HG03558 (cell line): Measurements from ENCODE around the gene GNG14.
"Not testable (repeated sequence)": the region's sequence is repeated elsewhere in the genome, so short reads cannot be mapped to it uniquely, and the experiment has no call there.

Experiments
- ATAC-seq: cut with Tn5 transposase; IDR thresholded peaks from one replicate; pipeline ENCODE4 v1.9.1; 2021; ENCODE audit warnings: moderate number of reproducible peaks; ENCODE audit not compliant: unreplicated experiment; ENCODE audit errors: extremely low read depth

GNG14 gene

DNA sequence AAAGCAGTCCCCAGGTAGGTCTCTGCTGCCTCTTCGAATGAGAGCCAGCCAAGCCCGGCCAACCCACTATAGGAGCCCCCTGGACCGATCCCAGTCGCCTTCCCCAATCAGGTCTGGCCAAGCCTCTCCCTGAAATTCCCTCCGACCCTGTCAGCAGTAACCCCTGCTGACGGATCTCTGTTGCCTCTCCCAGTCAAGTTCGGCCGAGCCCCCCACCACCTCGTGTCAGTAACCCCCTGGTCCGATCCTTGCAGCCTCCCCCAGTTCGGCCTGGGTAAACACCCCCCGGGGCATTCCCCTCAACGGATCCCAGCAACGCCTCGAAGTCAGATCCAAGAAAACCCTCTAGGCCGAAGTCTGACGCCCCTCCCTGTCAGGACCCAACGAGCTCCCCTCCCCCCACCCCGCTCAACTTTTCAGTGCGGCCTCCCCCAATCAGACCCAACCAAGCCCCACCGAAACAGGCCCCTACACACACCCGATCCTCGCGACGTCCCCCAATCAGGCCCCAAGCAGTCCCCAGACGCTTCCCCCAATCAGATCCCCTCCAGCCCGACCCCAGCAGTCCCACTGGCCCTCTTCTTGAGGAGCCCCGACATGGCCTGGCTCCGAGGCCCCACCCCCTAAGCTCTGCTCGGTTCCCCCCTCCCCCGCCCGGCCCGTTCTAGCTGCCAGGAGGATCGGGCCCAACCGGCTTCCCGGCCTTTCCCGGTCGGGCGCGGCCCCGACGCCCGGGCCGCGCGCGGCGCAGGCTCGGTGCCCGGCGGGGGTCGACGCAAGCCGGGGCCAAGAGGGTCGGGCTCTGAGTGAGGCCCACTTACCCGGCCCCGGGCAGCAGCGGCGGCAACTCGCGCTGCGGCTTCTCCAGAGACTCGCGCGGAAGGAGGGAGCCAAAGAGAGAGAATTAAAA lies 34.1 kb downstream of the GNG14 start:
- no peak for ATAC-seq

DNA sequence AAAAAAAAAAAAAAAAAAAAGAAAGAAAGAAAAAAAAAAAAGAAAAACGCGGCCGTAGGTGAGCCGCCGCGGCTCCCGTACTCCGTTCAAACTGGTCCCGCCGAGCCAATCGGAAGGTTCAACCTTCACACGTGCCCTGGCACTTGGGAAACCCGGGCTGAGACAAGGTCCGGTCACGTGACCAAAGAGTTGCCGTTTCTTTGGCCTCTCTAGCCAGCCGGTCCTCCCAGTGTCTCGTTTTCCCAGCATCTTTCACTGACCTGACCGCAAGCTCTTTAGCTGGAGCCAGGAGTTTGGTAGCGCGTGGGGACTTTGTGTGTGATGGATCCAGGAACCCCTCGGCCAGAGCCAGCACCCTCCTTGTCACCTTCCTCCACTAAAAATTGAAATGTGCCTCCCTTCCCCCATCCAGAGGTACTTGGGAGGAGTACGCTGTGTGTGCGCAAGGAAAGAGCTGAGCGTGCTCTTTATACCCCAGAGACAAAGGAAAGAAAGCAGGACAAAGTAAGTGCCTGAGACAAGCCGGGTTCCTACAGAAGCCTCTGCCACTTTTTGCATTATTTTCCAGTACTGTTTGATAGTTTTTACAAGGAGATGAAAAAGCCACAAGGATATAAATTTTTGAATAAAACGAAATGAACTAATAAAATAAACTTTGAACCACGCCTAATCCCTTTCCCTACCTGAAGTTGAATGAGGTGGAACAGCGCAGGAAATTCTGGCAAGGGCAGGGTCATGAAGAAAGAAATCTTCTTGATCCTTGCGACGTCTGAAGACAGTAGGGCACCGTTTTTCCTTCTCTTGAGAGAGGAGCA lies 35.0 kb downstream of the GNG14 start:
- ATAC-seq: no peak

DNA sequence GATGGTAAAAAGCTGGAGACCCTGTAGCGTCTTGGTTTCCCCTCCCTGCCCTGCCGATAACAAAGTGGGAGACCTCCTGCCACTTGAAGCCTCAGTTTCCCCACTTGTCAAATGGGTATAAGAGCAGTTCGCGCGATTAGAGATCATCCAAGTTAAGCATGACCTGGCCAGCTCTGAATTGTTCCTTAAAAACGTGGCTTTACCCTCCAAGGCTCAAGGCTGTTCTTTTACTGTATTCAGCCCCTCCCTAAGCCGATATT lies 35.5 kb downstream of the GNG14 start:
- no peak for ATAC-seq

DNA sequence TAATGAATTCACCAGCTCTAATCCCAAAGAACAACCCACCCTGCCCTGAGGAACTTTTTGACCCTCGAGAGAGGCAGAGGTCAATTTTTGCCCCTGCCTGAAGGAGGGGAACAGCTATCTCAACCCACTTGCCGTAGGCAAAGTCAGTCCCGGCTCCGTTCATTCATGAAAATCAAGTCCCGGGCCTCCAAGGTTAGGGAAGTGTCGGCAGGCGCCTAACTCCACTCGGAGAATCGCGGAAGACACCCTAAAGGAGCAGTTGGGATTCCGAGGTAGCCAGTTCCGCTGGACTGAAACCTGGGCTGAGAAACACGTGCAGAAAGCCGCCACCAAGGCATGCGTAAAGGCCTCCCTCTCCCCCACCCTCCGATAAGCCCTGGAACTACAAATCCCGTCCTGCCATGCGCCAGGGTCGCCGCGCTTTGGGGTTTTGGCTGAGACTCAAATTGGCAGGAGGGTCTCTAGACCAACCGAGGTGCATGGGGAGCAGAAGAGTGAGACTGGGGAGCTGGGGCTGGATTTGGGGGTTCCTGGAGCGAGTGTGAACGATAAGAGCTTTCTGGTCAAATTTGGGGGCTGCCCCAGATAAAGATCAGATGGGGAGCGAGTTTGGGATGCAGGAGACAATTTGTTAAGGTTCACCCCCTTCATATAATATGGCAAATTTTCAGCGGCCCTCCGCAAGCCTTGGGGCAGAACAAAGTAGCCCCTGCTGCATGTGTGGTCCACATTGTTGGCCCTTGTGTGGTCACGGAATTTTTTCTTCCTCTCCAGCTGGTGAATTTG lies 36.0 kb downstream of the GNG14 start, which contains the start of gene TNPO2:
TNPO2 (minus strand) TSS at position 292 of the 786 bp plus-strand sequence. CDS start 2,955 bp downstream, outside the sequence.
- ATAC-seq: no peak

DNA sequence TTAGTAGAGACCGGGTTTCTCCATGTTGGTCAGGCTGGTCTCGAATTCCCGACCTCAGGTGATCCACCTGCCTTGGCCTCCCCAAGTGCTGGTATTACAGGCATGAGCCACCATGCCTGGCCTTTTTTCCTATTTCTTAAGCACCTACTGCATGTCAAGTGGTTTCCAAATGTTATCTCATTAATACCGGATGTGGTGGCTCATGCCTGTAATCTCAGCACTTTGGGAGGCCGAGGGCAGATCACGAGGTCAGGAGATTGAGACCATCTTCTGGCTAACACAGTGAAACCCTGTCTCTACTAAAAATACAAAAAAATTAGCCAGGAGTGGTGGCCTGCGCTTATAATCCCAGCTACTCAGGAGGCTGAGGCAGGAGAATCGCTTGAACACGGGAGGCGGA lies 37.8 kb downstream of the GNG14 start:
- ATAC-seq: not testable (repeated sequence)

DNA sequence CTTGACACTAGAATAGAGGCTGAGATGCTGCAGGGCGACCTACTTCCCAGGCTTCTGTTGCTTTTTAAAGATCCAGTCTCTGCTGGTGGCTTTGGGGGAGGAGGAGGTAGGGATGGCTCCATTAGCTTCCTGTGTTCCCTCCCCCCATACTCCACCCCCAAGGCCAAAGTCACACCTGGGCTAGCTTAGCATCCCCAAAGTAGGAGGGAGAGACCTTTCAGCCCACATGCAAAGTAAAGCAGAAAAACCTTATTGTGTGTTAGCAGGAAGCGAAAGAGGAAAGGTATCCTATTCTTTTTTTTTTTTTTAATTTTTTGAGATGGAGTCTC lies 39.2 kb downstream of the GNG14 start:
- ATAC-seq: no peak

DNA sequence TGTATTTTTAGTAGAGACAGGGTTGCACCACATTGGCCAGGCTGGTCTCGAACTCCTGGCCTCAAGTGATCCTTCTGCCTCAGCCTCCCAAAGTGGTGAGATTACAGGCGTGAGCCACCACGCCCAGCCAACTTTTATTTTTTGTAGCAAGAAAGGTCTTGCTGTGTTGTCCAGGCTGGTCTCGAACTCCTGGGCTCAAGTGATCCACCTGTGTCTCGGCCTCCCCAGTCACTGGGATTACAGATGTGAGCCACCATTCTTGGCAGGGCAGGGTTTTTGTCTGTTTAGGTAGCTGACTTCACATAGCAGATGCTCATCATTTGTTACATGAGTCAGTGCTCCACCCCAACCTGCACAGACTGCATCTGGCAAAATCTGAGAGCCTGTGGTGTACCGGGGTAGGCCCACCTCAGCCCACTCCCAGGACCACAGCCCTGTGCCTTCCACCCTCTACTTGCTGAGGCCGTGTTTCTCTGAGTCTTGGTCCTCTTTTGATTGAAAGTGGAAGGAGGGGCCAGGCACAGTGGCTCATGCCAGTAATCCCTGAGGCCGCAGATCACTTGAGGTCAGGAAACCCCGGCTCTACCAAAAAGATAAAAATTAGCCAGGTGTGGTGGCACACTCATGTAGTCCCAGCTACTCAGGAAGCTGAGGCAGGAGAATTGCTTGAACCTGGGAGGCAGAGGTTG lies 40.1 kb downstream of the GNG14 start:
- no peak for ATAC-seq

DNA sequence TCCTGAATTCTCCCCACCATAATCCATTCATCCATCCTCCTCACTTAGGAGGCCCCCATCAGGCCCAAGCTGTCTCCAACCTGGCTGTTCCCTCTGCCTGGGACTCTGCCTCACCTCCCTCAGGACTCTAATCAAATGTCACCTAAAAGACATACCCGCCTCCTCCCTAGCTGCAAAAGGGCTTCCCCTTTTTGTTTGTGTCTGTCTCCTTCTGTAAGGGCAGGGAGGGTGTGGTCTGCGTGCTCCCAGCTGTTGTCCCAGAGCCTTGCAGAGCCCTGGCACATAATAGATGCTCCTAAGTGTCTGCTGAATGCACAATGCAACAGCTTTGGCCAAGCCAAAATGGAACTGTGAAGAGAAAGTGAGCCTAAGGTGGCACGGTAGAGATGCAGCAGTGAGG lies 42.3 kb downstream of the GNG14 start:
- no peak for ATAC-seq

DNA sequence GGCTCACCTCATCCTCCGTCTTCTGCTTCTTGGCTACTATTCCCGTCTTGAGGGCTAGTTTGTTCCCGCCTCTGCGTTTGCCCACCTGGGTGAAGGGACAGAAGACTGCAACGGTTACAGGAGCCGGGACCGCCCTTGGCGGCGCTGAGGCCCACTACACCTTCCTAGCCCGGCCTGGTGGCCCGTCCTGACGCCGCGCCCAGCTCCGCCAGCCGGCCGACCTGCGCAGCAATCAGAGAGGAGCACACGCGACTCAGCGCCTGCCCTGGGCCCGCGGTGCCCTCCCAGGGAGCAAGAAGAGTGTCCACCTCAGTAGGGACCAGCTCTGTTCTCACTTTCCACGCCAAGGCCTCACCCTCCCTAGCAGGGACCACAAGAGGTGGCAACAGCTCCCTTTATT lies 43.5 kb downstream of the GNG14 start:
- ATAC-seq: no peak

DNA sequence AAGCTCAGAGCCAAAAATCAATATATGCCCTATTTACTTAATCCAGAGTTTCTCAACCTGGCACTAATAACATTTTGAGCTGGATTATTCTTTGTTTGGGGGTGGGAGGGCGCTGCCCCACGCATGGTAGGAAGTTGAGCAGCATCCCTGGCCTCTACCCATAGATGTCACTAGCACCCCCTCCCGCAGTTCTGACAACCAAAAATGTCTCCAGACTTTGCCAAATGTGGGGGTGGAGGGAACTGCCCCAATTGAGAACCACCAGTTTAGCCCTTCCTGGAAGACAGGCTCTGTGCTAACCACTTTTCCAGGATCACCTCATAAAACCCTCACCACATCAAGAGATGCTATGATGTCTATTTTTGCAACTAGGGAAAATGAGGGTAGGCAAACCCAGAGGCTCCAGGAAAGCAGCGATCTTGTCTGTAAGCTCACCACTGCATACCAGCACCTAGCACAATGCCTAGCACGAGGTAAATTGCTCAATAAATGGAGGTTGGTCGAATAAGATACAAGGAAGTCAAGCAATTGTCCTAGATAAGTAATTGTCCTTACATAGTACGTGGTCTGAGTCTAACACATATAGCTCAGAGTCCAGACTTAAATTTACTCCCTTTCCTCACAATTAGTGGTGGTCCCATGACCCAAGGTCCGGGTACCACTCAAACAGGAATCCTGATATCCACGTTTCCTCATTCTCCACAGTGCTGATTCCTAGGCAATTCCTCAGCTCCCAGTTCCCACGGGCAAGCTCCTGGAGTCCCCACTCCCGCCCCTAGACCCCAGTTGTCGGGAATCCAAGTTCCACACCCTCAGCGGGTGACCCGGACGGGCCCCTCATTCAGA lies 45.8 kb downstream of the GNG14 start:
- no peak for ATAC-seq

DNA sequence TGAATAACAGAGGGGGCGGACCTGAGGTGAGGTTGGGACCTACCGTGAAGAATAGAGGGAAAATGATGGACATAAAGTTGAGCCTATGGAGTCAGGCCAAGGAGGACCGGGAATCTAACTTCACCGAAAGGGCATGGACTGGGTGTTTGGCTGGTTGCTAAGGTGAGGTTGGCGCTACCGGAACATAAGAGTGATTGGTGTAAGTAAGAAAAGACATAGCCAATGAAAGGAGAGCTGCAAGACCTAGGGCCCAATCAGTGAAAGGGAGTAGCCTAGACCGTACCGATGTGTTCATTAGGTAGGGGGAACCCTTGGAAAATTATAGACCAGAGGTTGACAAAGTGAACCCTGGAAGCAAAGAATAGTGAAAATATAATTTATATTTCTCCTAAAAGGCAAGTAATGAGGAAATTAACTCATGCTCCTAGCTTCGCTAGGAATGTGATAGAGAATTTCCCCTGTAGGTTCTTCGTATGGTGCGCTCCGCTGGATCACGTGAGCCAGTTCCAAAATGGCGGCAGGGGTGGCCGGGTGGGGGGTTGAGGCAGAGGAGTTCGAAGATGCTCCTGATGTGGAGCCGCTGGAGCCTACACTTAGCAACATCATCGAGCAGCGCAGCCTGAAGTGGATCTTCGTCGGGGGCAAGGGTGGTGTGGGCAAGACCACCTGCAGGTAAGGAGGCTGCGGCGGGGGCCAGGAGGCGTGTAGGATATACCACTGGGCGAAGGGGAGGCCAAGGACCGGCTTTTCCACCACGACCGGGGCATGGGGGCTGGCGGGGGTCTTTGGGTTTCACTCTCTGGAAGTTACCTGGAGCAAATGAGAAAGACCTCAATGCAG lies 49.4 kb downstream of the GNG14 start, which contains the start of gene GET3:
GET3 (plus strand) TSS at position 503 of the 840 bp plus-strand sequence; CDS start at position 512, 9 bp downstream.
- peak; percentile 49 for ATAC-seq

DNA sequence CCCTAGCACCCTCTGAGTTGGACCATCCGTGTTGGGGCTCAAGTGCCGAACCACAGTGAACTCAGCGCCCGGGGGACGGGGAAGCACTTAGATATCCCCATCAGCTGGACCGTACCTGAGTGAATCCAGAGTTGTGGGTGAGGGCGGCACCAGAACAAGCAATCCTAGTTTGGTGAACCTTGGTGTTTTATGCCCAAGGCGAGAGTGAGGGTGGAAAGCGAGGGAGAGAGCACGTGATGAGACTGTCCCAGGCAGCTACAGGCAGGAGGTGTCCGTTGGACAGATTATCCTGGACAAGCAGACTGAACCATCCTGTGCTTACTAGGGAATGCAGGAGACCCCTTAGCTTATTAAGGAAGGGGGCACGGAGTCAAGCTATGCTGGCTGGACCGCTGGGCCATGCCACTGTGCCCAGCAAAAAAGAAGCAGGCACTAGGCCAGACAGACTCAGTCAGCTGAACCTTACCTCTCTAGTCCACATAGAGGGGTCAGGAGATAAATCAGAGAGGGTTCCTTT lies 50.1 kb downstream of the GNG14 start:
- ATAC-seq: no peak
